ENCODE measurements around the gene UBXN11.

The UBXN11 gene, protein sequence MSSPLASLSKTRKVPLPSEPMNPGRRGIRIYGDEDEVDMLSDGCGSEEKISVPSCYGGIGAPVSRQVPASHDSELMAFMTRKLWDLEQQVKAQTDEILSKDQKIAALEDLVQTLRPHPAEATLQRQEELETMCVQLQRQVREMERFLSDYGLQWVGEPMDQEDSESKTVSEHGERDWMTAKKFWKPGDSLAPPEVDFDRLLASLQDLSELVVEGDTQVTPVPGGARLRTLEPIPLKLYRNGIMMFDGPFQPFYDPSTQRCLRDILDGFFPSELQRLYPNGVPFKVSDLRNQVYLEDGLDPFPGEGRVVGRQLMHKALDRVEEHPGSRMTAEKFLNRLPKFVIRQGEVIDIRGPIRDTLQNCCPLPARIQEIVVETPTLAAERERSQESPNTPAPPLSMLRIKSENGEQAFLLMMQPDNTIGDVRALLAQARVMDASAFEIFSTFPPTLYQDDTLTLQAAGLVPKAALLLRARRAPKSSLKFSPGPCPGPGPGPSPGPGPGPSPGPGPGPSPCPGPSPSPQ

DNA sequence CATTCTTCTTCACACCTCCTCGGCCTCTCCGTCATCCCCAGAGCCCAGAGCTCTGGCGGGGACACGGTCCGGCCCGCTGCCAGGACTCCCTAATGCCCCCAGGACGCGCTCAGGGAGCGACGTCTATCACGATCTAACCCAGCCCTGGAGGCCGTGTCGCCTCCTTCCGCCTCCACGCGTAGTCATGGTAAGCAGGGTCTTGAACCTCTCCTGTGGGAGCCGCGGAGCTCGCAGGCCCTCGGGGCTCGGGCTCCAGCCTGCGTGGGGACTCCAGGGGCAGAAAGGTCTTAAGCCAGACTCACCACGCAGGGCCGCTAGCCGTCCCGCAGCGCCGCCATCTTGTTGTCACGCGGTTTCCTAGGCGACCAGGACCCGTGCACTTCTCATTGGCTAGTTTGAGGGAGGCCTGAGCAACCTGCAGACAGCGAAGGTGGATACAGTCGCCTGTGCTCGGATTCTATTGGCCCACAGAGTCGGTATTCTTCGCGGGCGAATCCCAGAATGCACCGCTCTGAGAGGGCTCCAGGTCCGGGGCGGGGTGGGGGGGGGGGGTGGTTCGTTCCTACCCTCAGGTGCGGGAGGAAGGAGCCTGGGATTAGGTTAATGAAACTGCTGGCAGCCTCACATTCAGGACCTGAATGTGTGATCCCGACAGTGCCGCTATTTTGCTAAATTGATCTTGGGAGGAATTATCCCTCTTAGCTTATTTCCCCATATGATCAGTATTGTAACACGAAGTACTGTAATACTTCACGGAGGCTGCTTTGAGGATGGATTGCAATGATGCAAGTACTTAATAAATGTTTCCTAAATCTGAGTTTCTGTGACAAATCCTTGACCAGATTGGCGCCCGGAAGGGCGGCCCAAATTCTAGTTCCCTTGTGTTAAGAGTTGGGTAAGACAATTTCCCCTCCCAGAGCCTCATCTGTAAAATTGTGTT is at the start of gene UBXN11:
UBXN11 (minus strand) TSS at position 347 of the 940 bp plus-strand sequence. CDS start 3,753 bp downstream, outside the sequence.
- Mint-ChIP-seq H3K4me3 (peak within 1 kb of the TSS; percentile 93), H3K4me1 (peaks cover 12% of the 10 kb centered on the region), H3K9me3 (no peaks in the 10 kb centered on the region), H3K27ac (ENCODE audit: low read depth) (peak within 1 kb of the TSS; percentile 96), H3K36me3 (ENCODE audit: insufficient read depth) (peaks cover 9% of the 10 kb centered on the region), H3K27me3 (no peaks in the 10 kb centered on the region)
- peak; percentile 100 for ATAC-seq (replicated peaks; ENCODE audit: extremely low read depth, poor library complexity, severe bottlenecking)
- peak; percentile 75 to 86 for DNase-seq (ENCODE audit: low spot score in 2 of 2)

DNA sequence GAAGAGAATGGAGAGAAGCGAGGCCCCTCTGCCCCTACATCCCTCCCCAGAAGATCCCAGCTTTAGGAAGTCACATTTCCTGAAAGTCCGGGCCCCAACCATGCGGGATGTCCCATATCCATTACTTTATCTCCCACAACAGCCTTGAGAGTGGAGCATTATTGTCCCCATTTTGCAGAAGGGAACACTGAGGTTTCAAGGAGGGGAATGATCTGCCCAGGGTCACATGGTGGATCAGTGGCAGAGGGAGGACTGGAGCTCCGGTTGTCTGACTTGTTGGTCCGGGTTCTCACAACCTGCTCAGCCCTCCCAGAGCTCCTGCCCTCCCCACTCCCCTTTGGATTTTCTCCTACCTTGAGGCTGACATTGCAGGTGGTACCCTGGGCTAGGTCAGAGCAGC is 49.7 kb upstream of the UBXN11 start:
- H3K27me3 Mint-ChIP-seq = peaks cover 26% of the 10 kb centered on the region
- H3K9me3 Mint-ChIP-seq = no peaks in the 10 kb centered on the region
- H3K4me3 Mint-ChIP-seq = no peak overlapping the region
- peaks cover 13% of the 10 kb centered on the region for H3K36me3 Mint-ChIP-seq (ENCODE audit: insufficient read depth)
- peaks cover 34% of the 10 kb centered on the region for H3K4me1 Mint-ChIP-seq
- ATAC-seq (replicated peaks; ENCODE audit: extremely low read depth, poor library complexity, severe bottlenecking) (no peak), DNase-seq (ENCODE audit: low spot score in 2 of 2) (no peak)
- H3K27ac Mint-ChIP-seq (ENCODE audit: low read depth) = peak overlapping the region; percentile 62

DNA sequence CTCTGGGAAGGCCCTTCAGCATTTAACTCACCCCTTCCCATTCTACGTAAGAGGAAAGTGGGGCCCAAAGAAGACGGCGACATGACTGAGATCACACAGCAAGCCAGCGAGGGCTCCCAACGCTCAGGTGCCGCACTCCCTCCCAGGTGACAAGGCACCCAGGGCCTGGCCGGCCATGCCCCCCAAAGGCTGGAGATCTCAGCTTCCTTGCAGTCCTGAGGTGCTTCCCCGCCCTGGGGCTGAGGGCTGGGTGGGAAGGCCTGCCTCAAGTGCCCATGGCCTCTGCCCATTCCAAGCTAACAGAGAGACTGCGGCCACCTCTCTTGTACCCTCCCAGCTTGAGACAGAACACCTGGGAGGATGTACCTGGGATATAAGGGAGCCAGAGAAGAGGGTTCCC is 48.5 kb upstream of the UBXN11 start:
- peaks cover 5% of the 10 kb centered on the region for H3K36me3 Mint-ChIP-seq (ENCODE audit: insufficient read depth)
- ATAC-seq (replicated peaks; ENCODE audit: extremely low read depth, poor library complexity, severe bottlenecking) = no peak
- peaks cover 14% of the 10 kb centered on the region for H3K27me3 Mint-ChIP-seq
- no peaks in the 10 kb centered on the region for H3K9me3 Mint-ChIP-seq
- no peak overlapping the region for H3K27ac Mint-ChIP-seq (ENCODE audit: low read depth)
- DNase-seq (ENCODE audit: low spot score in 2 of 2) = no peak
- H3K4me3 Mint-ChIP-seq = no peak overlapping the region
- peaks cover 25% of the 10 kb centered on the region for H3K4me1 Mint-ChIP-seq

DNA sequence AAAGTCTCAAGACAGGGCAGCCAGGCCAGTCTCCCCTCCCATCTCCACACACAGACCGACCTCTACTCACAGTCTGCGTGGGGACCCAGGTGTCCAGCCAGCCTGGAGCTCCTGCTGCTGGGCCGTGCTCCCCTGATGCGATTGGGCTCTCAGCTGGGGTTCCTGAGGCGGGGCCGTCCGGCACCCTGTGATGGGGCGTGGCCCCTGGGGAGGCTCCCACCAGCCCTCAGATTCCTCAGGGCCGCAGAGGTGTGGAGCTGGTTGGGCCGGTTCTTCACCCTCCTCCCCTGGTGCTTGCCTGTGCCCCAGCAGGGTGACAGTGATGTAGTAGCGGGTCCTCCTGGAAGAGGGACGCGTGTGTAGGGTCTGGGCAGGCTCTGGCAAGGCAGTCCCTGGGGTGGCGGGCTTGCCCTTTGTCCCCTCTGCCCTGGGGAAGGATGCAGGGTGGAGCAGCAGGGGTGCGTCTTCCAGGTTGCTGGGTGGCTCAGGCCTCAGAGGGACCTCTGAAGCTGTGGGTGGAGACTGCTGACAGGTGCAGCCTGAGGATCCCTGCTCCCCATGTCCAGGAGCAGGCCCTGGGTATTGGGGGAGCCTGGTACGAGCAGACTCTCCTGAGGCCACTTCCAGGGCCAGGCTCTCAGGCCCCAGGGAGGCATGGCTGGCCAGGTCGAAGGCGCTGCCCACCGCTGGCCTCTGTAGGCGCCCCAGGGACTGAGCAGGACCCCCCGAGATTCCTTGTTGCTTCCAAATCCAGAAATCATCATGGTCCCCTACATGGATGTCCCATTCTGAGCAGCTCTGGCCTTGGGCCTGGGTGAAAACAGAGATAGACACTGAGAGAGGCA is 47.8 kb upstream of the UBXN11 start, which contains the start of gene CRYBG2:
CRYBG2 (minus strand) TSS at position 155 of the 845 bp plus-strand sequence. CDS start 7,473 bp downstream, outside the sequence.
- ATAC-seq (replicated peaks; ENCODE audit: extremely low read depth, poor library complexity, severe bottlenecking) (no peak), DNase-seq (ENCODE audit: low spot score in 2 of 2) (no peak)
- no peaks in the 10 kb centered on the region for H3K9me3 Mint-ChIP-seq
- H3K36me3 Mint-ChIP-seq (ENCODE audit: insufficient read depth) = peaks cover 5% of the 10 kb centered on the region
- no peak within 1 kb of the TSS for H3K27ac Mint-ChIP-seq (ENCODE audit: low read depth)
- H3K27me3 Mint-ChIP-seq = peaks cover 7% of the 10 kb centered on the region
- H3K4me3 Mint-ChIP-seq = no peak within 1 kb of the TSS
- H3K4me1 Mint-ChIP-seq = peaks cover 17% of the 10 kb centered on the region

DNA sequence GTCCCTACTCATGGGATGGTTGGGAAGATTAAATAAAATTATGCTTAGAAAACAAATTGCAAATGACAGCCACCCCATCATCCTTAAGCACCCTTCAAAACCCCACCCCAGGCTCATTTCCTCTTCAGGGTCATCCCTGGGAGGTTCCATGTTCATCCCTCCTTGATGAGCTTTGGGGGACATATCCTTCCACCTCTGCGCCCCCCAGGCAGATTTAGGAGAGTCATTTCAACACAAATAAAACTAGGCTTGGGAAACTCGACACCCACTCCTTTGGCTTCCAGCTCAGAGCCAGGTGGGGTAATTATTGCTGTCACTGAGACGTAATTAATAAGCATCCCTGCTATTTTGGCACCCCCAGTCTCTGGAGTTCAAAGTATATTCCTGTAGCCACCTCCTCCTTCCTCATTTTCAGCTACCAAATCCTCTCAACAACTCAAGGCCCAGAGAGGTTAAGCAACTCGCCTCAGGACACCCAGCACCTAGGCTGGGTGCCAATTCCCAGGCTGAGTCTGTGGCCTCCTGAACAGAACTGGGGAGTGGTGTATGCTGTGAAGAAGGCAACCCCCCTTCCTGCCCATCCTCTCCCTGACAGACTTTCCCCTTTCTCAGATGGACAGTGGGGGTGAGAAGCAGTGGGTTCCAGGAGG is 46.9 kb upstream of the UBXN11 start:
- ATAC-seq (replicated peaks; ENCODE audit: extremely low read depth, poor library complexity, severe bottlenecking) (no peak), DNase-seq (ENCODE audit: low spot score in 2 of 2) (no peak)
- H3K9me3 Mint-ChIP-seq = no peaks in the 10 kb centered on the region
- no peak overlapping the region for H3K27ac Mint-ChIP-seq (ENCODE audit: low read depth)
- H3K4me3 Mint-ChIP-seq = no peak overlapping the region
- no peaks in the 10 kb centered on the region for H3K27me3 Mint-ChIP-seq
- H3K36me3 Mint-ChIP-seq (ENCODE audit: insufficient read depth) = peaks cover 4% of the 10 kb centered on the region
- peaks cover 9% of the 10 kb centered on the region for H3K4me1 Mint-ChIP-seq

DNA sequence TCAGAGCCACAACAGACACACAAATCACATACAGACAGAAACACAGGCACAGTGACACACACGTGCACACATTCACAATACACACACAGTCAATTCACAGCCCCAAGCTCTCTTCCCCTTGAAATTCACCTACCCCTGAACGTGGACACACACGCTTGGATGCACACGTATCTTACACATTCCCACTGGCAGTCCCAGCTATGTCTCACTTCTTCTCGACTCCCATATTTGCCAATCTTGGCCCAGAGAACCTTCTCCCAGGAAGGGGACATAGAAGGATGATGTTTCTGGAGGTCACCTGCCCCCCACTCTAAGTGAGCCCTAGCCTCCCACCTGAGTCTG is 45.9 kb upstream of the UBXN11 start:
- ATAC-seq (replicated peaks; ENCODE audit: extremely low read depth, poor library complexity, severe bottlenecking) (no peak), DNase-seq (ENCODE audit: low spot score in 2 of 2) (no peak)
- H3K36me3 Mint-ChIP-seq (ENCODE audit: insufficient read depth) = peaks cover 4% of the 10 kb centered on the region
- no peak overlapping the region for H3K4me3 Mint-ChIP-seq
- H3K9me3 Mint-ChIP-seq = no peaks in the 10 kb centered on the region
- H3K27ac Mint-ChIP-seq (ENCODE audit: low read depth) = no peak overlapping the region
- peaks cover 8% of the 10 kb centered on the region for H3K4me1 Mint-ChIP-seq
- H3K27me3 Mint-ChIP-seq = no peaks in the 10 kb centered on the region

DNA sequence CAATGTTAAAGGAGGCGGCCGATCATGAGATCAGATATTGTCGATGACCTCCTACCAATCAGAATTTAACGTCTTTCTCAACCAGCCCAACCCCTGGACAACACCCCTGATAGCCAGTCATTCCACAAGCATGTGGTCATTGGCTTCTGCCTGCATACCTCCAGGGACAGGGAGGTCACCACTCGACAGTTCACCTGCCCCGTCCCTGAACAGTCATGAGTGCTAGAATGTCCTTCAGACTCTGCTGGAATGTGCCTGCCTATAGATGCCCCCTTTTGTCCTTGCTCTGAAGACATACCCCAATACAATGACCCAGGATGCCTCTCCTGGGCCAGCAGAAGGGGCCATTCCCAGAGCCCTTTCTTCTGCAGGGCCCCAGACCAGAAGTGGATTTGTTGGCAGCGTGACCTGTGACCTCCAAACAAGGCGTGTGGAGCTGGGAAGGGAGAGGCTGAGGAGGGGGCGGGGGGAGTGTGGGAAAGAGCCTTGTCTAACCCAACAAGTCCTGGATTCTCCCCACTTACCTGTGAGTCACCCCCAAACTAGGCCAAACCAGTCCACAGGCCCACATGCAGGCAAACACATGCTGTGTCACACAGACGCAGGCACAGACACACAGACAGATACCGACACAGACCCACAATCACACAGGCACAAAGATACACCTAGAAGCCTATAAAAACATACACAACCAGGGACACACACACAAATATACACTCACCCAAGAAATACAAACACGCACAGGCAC is 45.3 kb upstream of the UBXN11 start:
- no peaks in the 10 kb centered on the region for H3K27me3 Mint-ChIP-seq
- peaks cover 4% of the 10 kb centered on the region for H3K36me3 Mint-ChIP-seq (ENCODE audit: insufficient read depth)
- no peaks in the 10 kb centered on the region for H3K9me3 Mint-ChIP-seq
- ATAC-seq (replicated peaks; ENCODE audit: extremely low read depth, poor library complexity, severe bottlenecking) = no peak
- H3K4me3 Mint-ChIP-seq = no peak overlapping the region
- H3K4me1 Mint-ChIP-seq = peaks cover 8% of the 10 kb centered on the region
- no peak for DNase-seq (ENCODE audit: low spot score in 2 of 2)
- no peak overlapping the region for H3K27ac Mint-ChIP-seq (ENCODE audit: low read depth)

DNA sequence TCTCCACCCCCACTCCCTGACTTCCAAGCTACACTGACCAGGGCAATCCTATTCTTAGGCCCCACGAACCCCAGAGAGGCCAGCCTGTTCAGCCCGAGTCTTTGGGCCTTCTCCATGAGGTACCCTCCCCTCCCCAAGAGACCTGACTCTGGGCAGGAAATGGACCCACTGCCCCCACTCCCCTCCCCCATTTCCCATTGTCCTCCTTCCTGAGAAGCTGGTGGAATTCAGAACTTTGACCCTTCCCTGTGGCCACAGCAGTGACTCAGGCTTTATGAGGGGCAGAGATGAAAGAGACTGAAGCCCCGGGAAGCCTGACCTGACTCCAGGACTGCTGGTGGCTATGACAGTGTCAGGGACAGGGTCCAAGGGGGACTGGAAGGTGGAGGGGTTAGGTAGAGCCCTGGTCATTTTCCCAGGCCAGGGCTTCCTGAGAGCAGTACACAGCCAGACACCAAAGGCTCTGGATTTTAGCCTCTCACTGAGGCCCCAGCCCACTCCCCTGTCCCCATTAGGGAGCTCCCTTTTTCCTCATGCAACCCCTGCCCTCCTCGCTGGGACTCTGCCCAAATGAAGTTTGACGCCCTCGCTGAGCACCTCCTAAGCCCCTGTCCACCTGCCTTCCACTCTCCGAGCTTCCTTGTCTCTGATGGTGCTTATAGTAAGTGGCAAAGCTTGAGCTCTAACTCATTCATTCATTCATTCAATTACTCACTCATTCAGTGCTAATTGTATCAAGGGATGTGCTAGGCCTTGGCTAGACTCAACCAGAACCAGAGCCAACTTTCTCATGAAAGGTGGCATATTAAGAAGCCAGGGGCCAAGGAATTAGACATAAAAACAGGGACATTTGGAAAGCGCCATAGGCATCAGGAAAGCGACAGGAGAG is 44.5 kb upstream of the UBXN11 start:
- no peak for ATAC-seq (replicated peaks; ENCODE audit: extremely low read depth, poor library complexity, severe bottlenecking)
- H3K4me1 Mint-ChIP-seq = peaks cover 7% of the 10 kb centered on the region
- no peak for DNase-seq (ENCODE audit: low spot score in 2 of 2)
- no peaks in the 10 kb centered on the region for H3K9me3 Mint-ChIP-seq
- peaks cover 4% of the 10 kb centered on the region for H3K36me3 Mint-ChIP-seq (ENCODE audit: insufficient read depth)
- no peak overlapping the region for H3K27ac Mint-ChIP-seq (ENCODE audit: low read depth)
- H3K27me3 Mint-ChIP-seq = no peaks in the 10 kb centered on the region
- no peak overlapping the region for H3K4me3 Mint-ChIP-seq

DNA sequence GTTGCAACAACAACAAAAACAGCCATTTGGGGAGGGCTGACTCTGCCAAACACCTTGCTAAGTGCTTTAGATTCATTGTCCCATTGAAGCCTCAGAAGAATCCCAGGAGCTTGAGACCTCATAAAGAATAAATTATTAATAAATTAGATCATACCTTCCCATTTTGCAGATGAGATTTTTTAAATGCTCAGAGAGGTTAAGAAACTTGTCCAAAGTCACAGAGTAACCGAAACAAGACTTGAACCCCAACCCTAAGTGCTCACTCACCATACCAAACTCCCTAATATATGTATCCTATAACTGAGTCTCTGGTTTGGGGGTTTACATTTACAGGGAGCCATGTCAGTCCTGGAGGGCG is 43.9 kb upstream of the UBXN11 start:
- Mint-ChIP-seq H3K27ac (ENCODE audit: low read depth) (no peak overlapping the region), H3K27me3 (no peaks in the 10 kb centered on the region), H3K36me3 (ENCODE audit: insufficient read depth) (peaks cover 4% of the 10 kb centered on the region), H3K4me1 (peaks cover 3% of the 10 kb centered on the region), H3K9me3 (no peaks in the 10 kb centered on the region), H3K4me3 (no peak overlapping the region)
- no peak for DNase-seq (ENCODE audit: low spot score in 2 of 2)
- no peak for ATAC-seq (replicated peaks; ENCODE audit: extremely low read depth, poor library complexity, severe bottlenecking)

DNA sequence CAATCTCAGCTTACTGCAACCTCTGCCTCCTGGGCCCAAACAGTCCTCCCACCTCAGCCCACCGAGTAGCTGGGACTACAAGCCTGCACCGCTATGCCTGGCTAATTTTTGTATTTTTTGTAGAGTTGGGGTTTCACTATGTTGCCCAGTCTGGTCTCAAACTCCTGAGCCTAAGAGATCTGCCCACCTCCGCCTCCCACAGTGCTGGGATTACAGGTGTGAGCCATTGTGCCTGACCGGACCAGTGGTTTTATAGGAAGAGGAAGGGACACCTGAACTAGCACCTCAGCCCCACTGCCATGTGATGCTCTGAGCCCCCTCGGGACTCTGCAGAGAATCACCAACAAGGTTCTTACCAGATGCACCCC is 43.4 kb upstream of the UBXN11 start:
- Mint-ChIP-seq H3K9me3 (no peaks in the 10 kb centered on the region), H3K27ac (ENCODE audit: low read depth) (no peak overlapping the region), H3K36me3 (ENCODE audit: insufficient read depth) (peaks cover 4% of the 10 kb centered on the region), H3K4me3 (no peak overlapping the region), H3K27me3 (no peaks in the 10 kb centered on the region), H3K4me1 (peaks cover 3% of the 10 kb centered on the region)
- DNase-seq (ENCODE audit: low spot score in 2 of 2) (no peak), ATAC-seq (replicated peaks; ENCODE audit: extremely low read depth, poor library complexity, severe bottlenecking) (no peak)

Measured in central memory CD8-positive, alpha-beta T cell (primary cell).